ENCODE data around the gene PEX12. TPM values are rescaled to one million over a fixed set of nuclear protein-coding genes. Genes with fewer than 3 reads are reported as not detected.
"Not testable (repeated sequence)": the region's sequence is repeated elsewhere in the genome, so short reads cannot be mapped to it uniquely, and the experiment has no call there.

The PEX12 gene
- total RNA-seq, 4 donors from 2014 or later, result 3.8 to 7.7 (median 6.8) TPM

DNA sequence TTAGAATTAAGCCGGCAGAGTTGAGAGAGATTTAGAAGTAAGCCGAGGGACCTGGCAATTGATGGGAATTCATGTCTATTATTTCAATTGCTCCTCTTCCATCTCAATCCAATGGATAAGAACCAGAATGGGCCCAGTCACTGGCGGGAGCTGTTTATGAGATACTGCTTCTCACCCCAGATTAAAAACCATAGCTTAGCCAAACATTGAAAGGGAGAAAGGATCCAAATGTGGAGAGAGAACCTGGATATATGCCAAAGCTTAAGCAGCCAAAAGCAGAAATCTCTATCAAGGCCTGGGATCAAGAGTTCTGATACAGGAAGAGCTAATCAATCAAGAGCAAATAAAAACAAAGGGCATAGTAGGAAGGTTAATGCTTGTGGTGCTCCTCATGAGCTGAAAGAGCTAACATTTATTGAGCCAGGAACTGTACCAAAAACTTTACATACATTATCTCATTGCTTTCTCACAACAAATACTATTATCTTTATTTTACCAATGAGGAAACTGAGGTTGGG, 43.7 kb downstream of the PEX12 start:
- Histone ChIP-seq H3K9me3 (no peaks in the 10 kb centered on the region), H3K4me3 (no peak overlapping the region), H3K27ac (no peak overlapping the region), H3K4me1 (peaks cover 0 to 17% (median 0%) of the 10 kb centered on the region in 3 donors), H3K36me3 (no peaks in the 10 kb centered on the region), H3K27me3 (no peaks in the 10 kb centered on the region)
- 42 to 80% methylated on average over 1 to 3 of the region's 3 CpGs for WGBS, 2 donors (ENCODE audit: low coverage in 1 of 2)
- TF ChIP-seq EP300 (IDR thresholded peaks at IDR 0.05), result no peak
- TF ChIP-seq, protein P1, sequence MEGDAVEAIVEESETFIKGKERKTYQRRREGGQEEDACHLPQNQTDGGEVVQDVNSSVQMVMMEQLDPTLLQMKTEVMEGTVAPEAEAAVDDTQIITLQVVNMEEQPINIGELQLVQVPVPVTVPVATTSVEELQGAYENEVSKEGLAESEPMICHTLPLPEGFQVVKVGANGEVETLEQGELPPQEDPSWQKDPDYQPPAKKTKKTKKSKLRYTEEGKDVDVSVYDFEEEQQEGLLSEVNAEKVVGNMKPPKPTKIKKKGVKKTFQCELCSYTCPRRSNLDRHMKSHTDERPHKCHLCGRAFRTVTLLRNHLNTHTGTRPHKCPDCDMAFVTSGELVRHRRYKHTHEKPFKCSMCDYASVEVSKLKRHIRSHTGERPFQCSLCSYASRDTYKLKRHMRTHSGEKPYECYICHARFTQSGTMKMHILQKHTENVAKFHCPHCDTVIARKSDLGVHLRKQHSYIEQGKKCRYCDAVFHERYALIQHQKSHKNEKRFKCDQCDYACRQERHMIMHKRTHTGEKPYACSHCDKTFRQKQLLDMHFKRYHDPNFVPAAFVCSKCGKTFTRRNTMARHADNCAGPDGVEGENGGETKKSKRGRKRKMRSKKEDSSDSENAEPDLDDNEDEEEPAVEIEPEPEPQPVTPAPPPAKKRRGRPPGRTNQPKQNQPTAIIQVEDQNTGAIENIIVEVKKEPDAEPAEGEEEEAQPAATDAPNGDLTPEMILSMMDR (IDR thresholded peaks at IDR 0.05), result no peak
- TF ChIP-seq POLR2A (IDR thresholded peaks at IDR 0.05), result no peak
- TF ChIP-seq POLR2AphosphoS5 (IDR thresholded peaks at IDR 0.05), result no peak
- ATAC-seq, result no peak

DNA sequence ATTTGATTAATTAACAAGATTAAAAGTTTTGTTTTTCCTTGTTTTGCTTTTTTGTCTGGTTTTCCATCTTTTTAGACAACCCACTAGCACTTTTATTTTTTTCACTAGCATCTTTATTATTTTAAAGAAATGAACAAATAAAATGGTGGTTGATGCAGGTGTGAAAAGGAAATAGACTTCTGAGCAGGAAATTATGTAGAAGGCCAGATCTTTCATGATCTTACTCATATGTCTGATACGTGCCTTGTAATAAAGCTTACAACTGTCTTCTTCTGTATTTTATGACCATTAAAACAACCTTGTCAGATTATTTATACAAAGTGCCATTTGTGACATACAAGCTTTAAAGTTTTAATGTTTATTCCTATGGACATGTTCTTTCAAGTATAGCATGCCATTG, 47.2 kb downstream of the PEX12 start:
- TF ChIP-seq POLR2A (IDR thresholded peaks at IDR 0.05), result no peak
- TF ChIP-seq POLR2AphosphoS5 (IDR thresholded peaks at IDR 0.05), result no peak
- TF ChIP-seq, protein P1 (IDR thresholded peaks at IDR 0.05), result no peak
- TF ChIP-seq EP300 (IDR thresholded peaks at IDR 0.05), result no peak
- H3K9me3 ChIP-seq, result no peaks in the 10 kb centered on the region
- 44 to 53% methylated on average over 1 of the region's 1 CpG for WGBS, 2 donors (ENCODE audit: low coverage in 1 of 2)

DNA sequence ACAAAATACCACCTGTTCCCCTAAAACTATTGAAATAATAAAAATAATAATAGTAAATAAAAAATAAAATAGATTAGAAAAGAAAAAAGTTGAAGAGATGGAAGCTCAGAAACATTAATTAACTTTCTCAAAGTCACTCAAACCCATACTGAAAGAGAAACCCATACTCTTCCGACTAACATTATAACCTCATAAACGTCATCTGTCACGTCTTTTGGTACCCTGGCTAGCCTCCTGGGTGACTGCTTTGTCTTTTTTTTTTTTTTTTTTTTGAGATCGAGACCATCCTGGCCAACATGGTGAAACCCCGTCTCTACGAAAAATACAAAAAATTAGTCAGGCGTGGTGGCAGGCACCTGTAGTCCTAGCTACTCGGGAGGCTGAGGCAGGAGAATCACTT, 48.5 kb downstream of the PEX12 start:
- Histone ChIP-seq H3K9me3 (no peaks in the 10 kb centered on the region), H3K27ac (no peak overlapping the region), H3K4me1 (no peaks in the 10 kb centered on the region), H3K27me3 (peaks cover 5% of the 10 kb centered on the region), H3K36me3 (no peaks in the 10 kb centered on the region), H3K4me3 (no peak overlapping the region)
- 76 to 83% methylated on average over 2 to 3 of the region's 8 CpGs for WGBS, 2 donors (ENCODE audit: low coverage in 1 of 2)
- no peak for ATAC-seq
- no peak for TF ChIP-seq EP300 (IDR thresholded peaks at IDR 0.05)

More for the DNA sequence above, 47.2 kb downstream of the PEX12 start:
- no peak overlapping the region for H3K27ac ChIP-seq
- H3K4me3 ChIP-seq, result no peak overlapping the region
- no peak for ATAC-seq
- H3K36me3 ChIP-seq, result no peaks in the 10 kb centered on the region
- H3K27me3 ChIP-seq, result peaks cover 5% of the 10 kb centered on the region
- no peaks in the 10 kb centered on the region for H3K4me1 ChIP-seq

- not testable (repeated sequence) for H3K4me3 ChIP-seq, H3K27ac ChIP-seq, H3K4me1 ChIP-seq, H3K27me3 ChIP-seq, ATAC-seq, H3K36me3 ChIP-seq, H3K9me3 ChIP-seq
- WGBS, 2 donors (ENCODE audit: low coverage in 1 of 2), result 86 to 92% methylated on average over 1 of the region's 1 CpG
These were observed 49.0 kb downstream of the PEX12 start for GRCh38 chr17:35529326-35529725.

Small RNA genes lying within 50 kb of the gene (small RNA-seq; reads per million reads assigned to genes)
- gene AC004134.1, result 0 reads per million in 4 donors
- 0 reads per million in 4 donors for gene AC015911.1
- gene SNORD7, result 116 to 183 (median 122) reads per million in 4 donors

Other genes starting within 250 kb of the PEX12 start
- gene SLFN11, start 204.9 kb downstream of the PEX12 start, total RNA-seq, result 10 to 100 TPM; 17.1 to 25.7 (median 22.2) TPM
- gene SLFN12, start 146.1 kb downstream of the PEX12 start, total RNA-seq, result 10 to 100 TPM in 1 of 4 donors, 1 to 10 TPM in 3; 3.6 to 10.2 (median 6.9) TPM
- gene SLFN13, start 129.8 kb downstream of the PEX12 start, total RNA-seq, result 10 to 100 TPM in 1 of 4 donors, 1 to 10 TPM in 3; 1.9 to 12.3 (median 5.0) TPM
- 1 to 10 TPM in 2 of 4 donors, under 1 TPM in 2; 0.17 to 1.9 (median 0.92) TPM for gene SLFN12L, start 40.9 kb downstream of the PEX12 start, total RNA-seq
- not detected for gene SLFN14, start 17.8 kb downstream of the PEX12 start, total RNA-seq
- gene AP2B1, start 8.8 kb upstream of the PEX12 start, total RNA-seq, result 100 to 1,000 TPM; 104 to 383 (median 185) TPM
- gene RASL10B, start 153.1 kb upstream of the PEX12 start, total RNA-seq, result 10 to 100 TPM in 3 of 4 donors, 1 to 10 TPM in 1; 4.2 to 25.9 (median 15.4) TPM
- gene GAS2L2, start 174.7 kb upstream of the PEX12 start, total RNA-seq, result 1 to 10 TPM in 1 of 4 donors, not detected in 3; 1.5 TPM
- gene C17orf50, start 182.3 kb upstream of the PEX12 start, total RNA-seq, result not detected
- gene MMP28, start 217.1 kb upstream of the PEX12 start, total RNA-seq, result 100 to 1,000 TPM in 2 of 4 donors, 10 to 100 TPM in 2; 78.4 to 139 (median 97.3) TPM
- 100 to 1,000 TPM in 2 of 4 donors, 10 to 100 TPM in 2; 58.2 to 144 (median 109) TPM for gene TAF15, start 230.9 kb upstream of the PEX12 start, total RNA-seq